H1 (cell line): ENCODE data around the gene EPSTI1. TPM values are rescaled to one million over a fixed set of nuclear protein-coding genes. Genes with fewer than 3 reads are reported as not detected.

ENCODE experiments used
- MAFK ChIP-seq: IDR thresholded peaks from 2 replicates; pipeline ENCODE4 v1.6.1; 2012; ENCODE audit warnings: low read depth, mild to moderate bottlenecking, improper control_type of control experiment, low read length
- NANOG ChIP-seq: IDR thresholded peaks from 2 replicates; pipeline ENCODE4 v1.6.1; 2011; ENCODE audit warnings: low read length, low read depth, mild to moderate bottlenecking, inconsistent platforms; ENCODE audit not compliant: insufficient read depth, poor library complexity, severe bottlenecking
- TAF7 ChIP-seq: optimal IDR thresholded peaks from 2 replicates; pipeline ENCODE3; 2011; ENCODE audit warnings: low read depth, mild to moderate bottlenecking, inconsistent platforms, low read length, moderate library complexity, borderline replicate concordance
- polyA plus RNA-seq, 7 experiments: library from polyadenylated mRNA; depleted of rRNA in 3 of 7; stranded (reverse) in 5 of 7; unstranded in 2 of 7; fragments of >200 nt in 5 of 7; fragments of 200-250 nt in 2 of 7; gene quantifications; 1 replicate in 5 of 7; 2 replicates in 1 of 7; 4 replicates in 1 of 7; pipeline versions ENCODE4 v1.2.1 to v1.2.3, GENCODE V29; 2011 to 2013; ENCODE audit warnings: missing spikeins in 2 of 7, mixed read lengths in 2 of 7
- total RNA-seq: library from RNA; stranded (reverse); fragmentation: NEBNext Ultra II Directional; extraction: Animal tissue kit (Norgen Biotek cat#: 25700); gene quantifications from 2 replicates; pipeline ENCODE4 v1.2.1, GENCODE V29; 2021
- TF ChIP-seq, protein P1 (sequence below): IDR thresholded peaks from 2 replicates; pipeline ENCODE4 v1.6.1; 2012; ENCODE audit warnings: low read length, inconsistent platforms

Gene EPSTI1
- total and polyA plus RNA-seq, 2 of the 8 experiments (the other 6 are each of a cell fraction or from before 2014, with no cell fraction given), result 0.23 to 0.37 TPM

DNA sequence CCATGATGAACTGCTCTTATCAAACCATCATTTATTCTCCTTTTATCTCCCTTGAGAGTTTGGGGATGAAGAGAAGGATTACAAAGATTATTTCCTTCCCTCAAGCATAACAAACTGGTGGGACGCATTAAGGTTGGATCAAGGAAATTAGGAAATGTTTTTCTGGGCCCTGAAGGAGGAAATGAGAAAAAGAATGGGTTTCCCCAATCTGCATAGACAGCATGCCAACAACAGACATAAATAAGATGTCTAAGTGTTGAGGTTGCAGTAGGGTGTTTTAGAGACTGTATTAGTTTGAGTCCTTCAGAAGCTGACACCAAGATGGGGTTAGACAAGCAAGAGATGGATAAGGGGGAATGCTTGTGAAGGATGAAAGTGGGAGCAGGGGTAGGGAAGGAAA lies 7.3 kb downstream of the EPSTI1 start (continued):
- TF ChIP-seq NANOG (no peak), MAFK (no peak), TAF7 (no peak)
- TF ChIP-seq, protein P1, sequence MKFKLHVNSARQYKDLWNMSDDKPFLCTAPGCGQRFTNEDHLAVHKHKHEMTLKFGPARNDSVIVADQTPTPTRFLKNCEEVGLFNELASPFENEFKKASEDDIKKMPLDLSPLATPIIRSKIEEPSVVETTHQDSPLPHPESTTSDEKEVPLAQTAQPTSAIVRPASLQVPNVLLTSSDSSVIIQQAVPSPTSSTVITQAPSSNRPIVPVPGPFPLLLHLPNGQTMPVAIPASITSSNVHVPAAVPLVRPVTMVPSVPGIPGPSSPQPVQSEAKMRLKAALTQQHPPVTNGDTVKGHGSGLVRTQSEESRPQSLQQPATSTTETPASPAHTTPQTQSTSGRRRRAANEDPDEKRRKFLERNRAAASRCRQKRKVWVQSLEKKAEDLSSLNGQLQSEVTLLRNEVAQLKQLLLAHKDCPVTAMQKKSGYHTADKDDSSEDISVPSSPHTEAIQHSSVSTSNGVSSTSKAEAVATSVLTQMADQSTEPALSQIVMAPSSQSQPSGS, result no peak
